Loucy (cell line): ENCODE measurements around the gene MYO1E.

Source experiments
- H2AFZ ChIP-seq: fragments of 200-600 bp; sonication (generic); 2 replicates; pipeline ENCODE4 v1.6.0; 2016; ENCODE audit warnings: antibody characterized with exemption, mild to moderate bottlenecking, low read length, moderate library complexity
- H3F3A ChIP-seq: fragments of 200-600 bp; 2 replicates; pipeline ENCODE4 v1.6.0; 2016; ENCODE audit warnings: antibody characterized with exemption, low read depth, mild to moderate bottlenecking
- H3K27me3 ChIP-seq: fragments of 200-600 bp; sonication (generic); 2 replicates; pipeline ENCODE4 v1.6.1; 2014; ENCODE audit warnings: low read length, mild to moderate bottlenecking; ENCODE audit not compliant: insufficient read depth, poor library complexity, severe bottlenecking
- H3K36me3 ChIP-seq: fragments of 200-600 bp; sonication (generic); 2 replicates; pipeline ENCODE4 v1.6.1; 2016; ENCODE audit warnings: low read length; ENCODE audit not compliant: insufficient read depth
- H3K4me1 ChIP-seq: fragments of 200-600 bp; sonication (generic); 2 replicates; pipeline ENCODE4 v1.5.1; 2014; ENCODE audit warnings: low read length, mild to moderate bottlenecking; ENCODE audit not compliant: insufficient read depth, poor library complexity, severe bottlenecking
- H3K4me2 ChIP-seq: fragments of 200-600 bp; sonication (generic); 2 replicates; pipeline ENCODE4 v1.6.0; 2014; ENCODE audit warnings: antibody characterized with exemption, low read length, low read depth, mild to moderate bottlenecking; ENCODE audit not compliant: poor library complexity, severe bottlenecking
- H3K4me3 ChIP-seq: fragments of 200-600 bp; sonication (generic); 2 replicates; pipeline ENCODE4 v1.5.1; 2014; ENCODE audit warnings: low read length, mild to moderate bottlenecking, mixed read lengths; ENCODE audit not compliant: poor library complexity, severe bottlenecking
- H3K79me2 ChIP-seq: fragments of 200-600 bp; sonication (generic); 2 replicates; pipeline ENCODE4 v1.6.1; 2014; ENCODE audit warnings: low read length; ENCODE audit not compliant: insufficient read depth
- H3K9ac ChIP-seq: fragments of 200-600 bp; sonication (generic); 2 replicates; pipeline ENCODE4 v1.6.0; 2014; ENCODE audit warnings: mild to moderate bottlenecking, low read depth, low read length, moderate library complexity; ENCODE audit not compliant: poor library complexity, severe bottlenecking
- H3K9me2 ChIP-seq: fragments of 200-600 bp; sonication (generic); replicated peaks from 2 replicates; pipeline ENCODE4 v1.6.1; 2016; ENCODE audit warnings: low read depth, low read length, mixed read lengths
- H3K9me3 ChIP-seq: fragments of 200-600 bp; sonication (generic); 2 replicates; pipeline ENCODE4 v1.6.1; 2014; ENCODE audit warnings: mild to moderate bottlenecking, antibody characterized with exemption, low read length, low read depth; ENCODE audit not compliant: insufficient read depth
- H4K20me1 ChIP-seq: fragments of 200-600 bp; sonication (generic); 2 replicates; pipeline ENCODE4 v1.6.0; 2014; ENCODE audit warnings: antibody characterized with exemption, low read length, mild to moderate bottlenecking; ENCODE audit not compliant: insufficient read depth, poor library complexity, severe bottlenecking
- EZH2phosphoT487 ChIP-seq: fragments of 200-600 bp; IDR thresholded peaks from 2 replicates; pipeline ENCODE4 v1.6.1; 2018; ENCODE audit warnings: antibody characterized with exemption, mild to moderate bottlenecking, moderate library complexity, borderline replicate concordance
- TF ChIP-seq, protein P1 (sequence below): fragments of 200-600 bp; sonication (generic); conservative IDR thresholded peaks from 2 replicates; pipeline ENCODE4 v1.5.1; 2014; ENCODE audit warnings: mild to moderate bottlenecking, antibody characterized with exemption, low read length

The MYO1E gene

DNA sequence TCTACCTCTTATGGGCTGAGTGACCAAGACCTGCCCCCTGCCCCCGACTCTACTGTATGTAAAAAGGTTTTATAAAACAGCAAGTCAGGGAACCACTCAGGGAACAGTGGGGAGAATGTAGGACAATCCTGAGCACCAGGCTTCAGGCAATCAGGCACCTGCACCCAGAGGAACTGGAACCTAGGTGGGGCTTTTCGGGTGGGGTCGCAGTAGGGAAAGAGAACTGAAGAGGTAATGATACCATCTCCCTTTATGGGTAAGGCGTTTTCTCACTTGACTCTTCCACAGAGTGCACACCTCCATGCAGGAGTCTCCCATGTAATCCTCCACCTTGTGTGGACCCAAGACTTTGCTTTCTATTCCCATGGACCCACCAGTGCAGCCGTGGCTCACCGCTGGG lies 45.8 kb downstream of the MYO1E start:
- Histone ChIP-seq H3K4me3 (no peak overlapping the region), H3K27me3 (no peaks in the 10 kb centered on the region), H3F3A (no peaks in the 10 kb centered on the region), H3K9ac (no peak overlapping the region), H2AFZ (no peak overlapping the region), H3K9me3 (no peaks in the 10 kb centered on the region), H4K20me1 (no peaks in the 10 kb centered on the region), H3K9me2 (no peaks in the 10 kb centered on the region), H3K79me2 (no peaks in the 10 kb centered on the region), H3K4me2 (no peak overlapping the region), H3K36me3 (no peaks in the 10 kb centered on the region), H3K4me1 (no peaks in the 10 kb centered on the region)
- no peak for TF ChIP-seq EZH2phosphoT487
- TF ChIP-seq, protein P1, sequence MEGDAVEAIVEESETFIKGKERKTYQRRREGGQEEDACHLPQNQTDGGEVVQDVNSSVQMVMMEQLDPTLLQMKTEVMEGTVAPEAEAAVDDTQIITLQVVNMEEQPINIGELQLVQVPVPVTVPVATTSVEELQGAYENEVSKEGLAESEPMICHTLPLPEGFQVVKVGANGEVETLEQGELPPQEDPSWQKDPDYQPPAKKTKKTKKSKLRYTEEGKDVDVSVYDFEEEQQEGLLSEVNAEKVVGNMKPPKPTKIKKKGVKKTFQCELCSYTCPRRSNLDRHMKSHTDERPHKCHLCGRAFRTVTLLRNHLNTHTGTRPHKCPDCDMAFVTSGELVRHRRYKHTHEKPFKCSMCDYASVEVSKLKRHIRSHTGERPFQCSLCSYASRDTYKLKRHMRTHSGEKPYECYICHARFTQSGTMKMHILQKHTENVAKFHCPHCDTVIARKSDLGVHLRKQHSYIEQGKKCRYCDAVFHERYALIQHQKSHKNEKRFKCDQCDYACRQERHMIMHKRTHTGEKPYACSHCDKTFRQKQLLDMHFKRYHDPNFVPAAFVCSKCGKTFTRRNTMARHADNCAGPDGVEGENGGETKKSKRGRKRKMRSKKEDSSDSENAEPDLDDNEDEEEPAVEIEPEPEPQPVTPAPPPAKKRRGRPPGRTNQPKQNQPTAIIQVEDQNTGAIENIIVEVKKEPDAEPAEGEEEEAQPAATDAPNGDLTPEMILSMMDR = no peak

DNA sequence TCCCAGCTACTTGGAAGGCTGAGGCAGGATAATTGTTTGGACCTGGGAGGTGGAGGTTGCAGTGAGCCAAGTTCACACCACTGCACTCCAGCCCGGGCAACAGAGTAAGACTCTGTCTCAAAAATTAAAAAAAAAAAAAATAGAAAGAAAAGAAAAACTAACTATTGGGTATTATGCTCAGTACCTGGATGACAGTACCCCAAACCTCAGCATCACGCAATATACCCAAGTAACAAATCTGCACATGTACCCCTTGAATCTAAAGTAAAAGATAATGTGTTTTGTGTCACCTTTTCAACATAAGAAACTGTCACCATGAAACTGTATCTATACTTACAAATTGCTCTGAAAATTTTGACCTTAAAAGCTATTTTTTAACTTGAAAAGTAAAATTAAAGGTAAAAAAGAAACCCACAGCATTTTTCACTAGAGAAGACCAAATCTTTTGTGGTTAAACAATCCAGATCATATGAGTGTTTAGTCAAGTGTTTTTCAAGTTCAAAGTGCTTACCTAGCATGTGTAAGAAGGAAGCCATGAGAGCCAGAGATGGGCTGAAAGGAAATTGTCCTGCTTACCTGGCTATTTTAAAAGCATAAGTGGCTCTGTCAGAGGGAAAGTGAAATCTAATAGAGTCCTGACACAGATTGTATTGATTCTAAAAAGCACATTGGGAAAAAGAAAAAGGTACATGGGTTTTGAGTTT lies 50.5 kb downstream of the MYO1E start:
- H2AFZ ChIP-seq = no peak overlapping the region
- no peaks in the 10 kb centered on the region for H3K9me2 ChIP-seq
- no peak overlapping the region for H3K9ac ChIP-seq
- H3F3A ChIP-seq = no peaks in the 10 kb centered on the region
- H3K4me3 ChIP-seq = no peak overlapping the region
- no peaks in the 10 kb centered on the region for H3K36me3 ChIP-seq
- H3K27me3 ChIP-seq = no peaks in the 10 kb centered on the region
- no peak overlapping the region for H3K4me2 ChIP-seq
- no peaks in the 10 kb centered on the region for H3K79me2 ChIP-seq
- TF ChIP-seq, protein P1 = no peak
- TF ChIP-seq EZH2phosphoT487 = no peak
- no peaks in the 10 kb centered on the region for H4K20me1 ChIP-seq
- H3K4me1 ChIP-seq = no peaks in the 10 kb centered on the region
- H3K9me3 ChIP-seq = no peaks in the 10 kb centered on the region

DNA sequence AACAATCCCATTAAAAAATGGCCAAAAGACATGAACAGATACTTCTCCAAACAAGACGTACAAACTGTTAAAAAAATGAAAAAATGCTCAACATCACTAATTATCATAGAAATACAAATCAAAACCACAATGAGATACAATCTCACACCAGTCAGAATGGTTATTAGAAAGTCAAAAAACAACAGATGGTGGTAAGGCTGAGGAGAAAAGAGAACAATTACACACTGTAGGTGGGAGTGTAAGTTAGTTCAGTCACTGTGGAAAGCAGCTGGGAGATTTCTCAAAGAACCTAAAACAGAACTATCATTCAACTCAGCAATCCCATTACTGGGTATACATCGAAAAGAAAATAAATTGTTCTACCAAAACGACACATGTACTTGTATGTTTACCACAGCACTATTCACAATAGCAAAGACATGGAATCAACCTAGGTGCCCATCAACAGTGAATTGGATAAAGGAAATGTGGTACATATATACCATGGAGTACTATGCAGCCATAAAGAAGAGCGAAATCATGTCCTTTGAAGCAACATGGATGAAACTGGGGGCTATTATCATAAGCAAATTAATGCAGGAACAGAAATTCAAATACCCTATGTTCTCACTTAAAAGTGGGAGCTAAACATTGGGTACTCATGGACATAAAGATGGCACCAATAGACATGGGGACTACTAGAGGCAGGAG lies 51.5 kb downstream of the MYO1E start:
- Histone ChIP-seq H4K20me1 (no peaks in the 10 kb centered on the region), H3F3A (no peaks in the 10 kb centered on the region), H3K9me3 (no peaks in the 10 kb centered on the region), H3K4me1 (no peaks in the 10 kb centered on the region), H2AFZ (no peak overlapping the region), H3K36me3 (no peaks in the 10 kb centered on the region), H3K79me2 (no peaks in the 10 kb centered on the region), H3K4me3 (no peak overlapping the region), H3K9ac (no peak overlapping the region), H3K27me3 (no peaks in the 10 kb centered on the region), H3K4me2 (no peak overlapping the region), H3K9me2 (no peaks in the 10 kb centered on the region)
- no peak for TF ChIP-seq EZH2phosphoT487
- TF ChIP-seq, protein P1 = no peak
